Measurements from ENCODE around the gene GNAO1.

Gene GNAO1

DNA sequence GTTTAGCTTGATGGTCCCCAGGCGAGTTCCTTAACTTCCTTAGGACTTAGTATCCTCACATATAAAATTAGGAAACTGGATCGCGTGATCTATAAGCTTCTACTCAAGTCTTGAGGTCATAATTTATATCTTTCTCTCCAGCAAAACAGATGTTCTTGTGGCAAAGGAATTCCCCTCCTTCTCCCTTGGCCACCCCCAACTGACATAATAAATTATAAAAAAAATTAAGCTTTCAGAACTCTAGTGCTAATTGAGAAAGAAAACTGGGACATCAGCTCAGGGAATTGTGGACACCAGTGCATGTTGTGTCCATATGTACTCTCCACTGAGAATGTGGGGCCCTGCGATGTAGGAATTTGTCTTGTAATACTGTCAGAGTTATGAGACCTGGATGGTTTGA is 13.5 kb downstream of the GNAO1 start:
- no peaks in the 10 kb centered on the region for H3K36me3 ChIP-seq (ENCODE audit: control insufficient read depth in 2 of 2, insufficient read depth in 1 of 2, low read length in 2 of 2)
- CTCF ChIA-PET = interaction anchor here (0.7 to 0.9 kb wide), 4 partner anchors 114 to 688 kb away, joined by 3 to 4 read pairs (median 3); no protein-coding TSS in a partner anchor
- POLR2A ChIA-PET = no interaction called here

More for the DNA sequence above, 13.5 kb downstream of the GNAO1 start:
- H3K27ac ChIP-seq (ENCODE audit: extremely low read depth, low read depth, low read length) = no peak overlapping the region
- TF ChIP-seq HOXC10 (CRISPR knock-in tag; IDR thresholded peaks at IDR 0.05) (no peak), ZNF660 (tag by site-specific recombination; IDR thresholded peaks at IDR 0.05) (no peak), ZBTB48 (tag by site-specific recombination; IDR thresholded peaks at IDR 0.05) (no peak), ZNF843 (tag by site-specific recombination; IDR thresholded peaks at IDR 0.05) (no peak), ZBTB10 (tag by site-specific recombination; IDR thresholded peaks at IDR 0.05) (no peak), ZNF791 (tag by site-specific recombination; IDR thresholded peaks at IDR 0.05) (no peak), ZNF530 (tag by site-specific recombination; IDR thresholded peaks at IDR 0.05; ENCODE audit: low read depth) (no peak), ZBTB20 (tag by site-specific recombination; IDR thresholded peaks at IDR 0.05) (no peak), KLF9 (tag by site-specific recombination; IDR thresholded peaks at IDR 0.05; ENCODE audit: low read depth) (no peak), AEBP2 (tag by site-specific recombination; IDR thresholded peaks at IDR 0.05; ENCODE audit: borderline replicate concordance) (no peak)
- TF ChIP-seq, protein P1, sequence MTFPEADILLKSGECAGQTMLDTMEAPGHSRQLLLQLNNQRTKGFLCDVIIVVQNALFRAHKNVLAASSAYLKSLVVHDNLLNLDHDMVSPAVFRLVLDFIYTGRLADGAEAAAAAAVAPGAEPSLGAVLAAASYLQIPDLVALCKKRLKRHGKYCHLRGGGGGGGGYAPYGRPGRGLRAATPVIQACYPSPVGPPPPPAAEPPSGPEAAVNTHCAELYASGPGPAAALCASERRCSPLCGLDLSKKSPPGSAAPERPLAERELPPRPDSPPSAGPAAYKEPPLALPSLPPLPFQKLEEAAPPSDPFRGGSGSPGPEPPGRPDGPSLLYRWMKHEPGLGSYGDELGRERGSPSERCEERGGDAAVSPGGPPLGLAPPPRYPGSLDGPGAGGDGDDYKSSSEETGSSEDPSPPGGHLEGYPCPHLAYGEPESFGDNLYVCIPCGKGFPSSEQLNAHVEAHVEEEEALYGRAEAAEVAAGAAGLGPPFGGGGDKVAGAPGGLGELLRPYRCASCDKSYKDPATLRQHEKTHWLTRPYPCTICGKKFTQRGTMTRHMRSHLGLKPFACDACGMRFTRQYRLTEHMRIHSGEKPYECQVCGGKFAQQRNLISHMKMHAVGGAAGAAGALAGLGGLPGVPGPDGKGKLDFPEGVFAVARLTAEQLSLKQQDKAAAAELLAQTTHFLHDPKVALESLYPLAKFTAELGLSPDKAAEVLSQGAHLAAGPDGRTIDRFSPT (tag by site-specific recombination; IDR thresholded peaks at IDR 0.05) = no peak
- TF ChIP-seq, protein P2, sequence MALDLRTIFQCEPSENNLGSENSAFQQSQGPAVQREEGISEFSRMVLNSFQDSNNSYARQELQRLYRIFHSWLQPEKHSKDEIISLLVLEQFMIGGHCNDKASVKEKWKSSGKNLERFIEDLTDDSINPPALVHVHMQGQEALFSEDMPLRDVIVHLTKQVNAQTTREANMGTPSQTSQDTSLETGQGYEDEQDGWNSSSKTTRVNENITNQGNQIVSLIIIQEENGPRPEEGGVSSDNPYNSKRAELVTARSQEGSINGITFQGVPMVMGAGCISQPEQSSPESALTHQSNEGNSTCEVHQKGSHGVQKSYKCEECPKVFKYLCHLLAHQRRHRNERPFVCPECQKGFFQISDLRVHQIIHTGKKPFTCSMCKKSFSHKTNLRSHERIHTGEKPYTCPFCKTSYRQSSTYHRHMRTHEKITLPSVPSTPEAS (tag by site-specific recombination; IDR thresholded peaks at IDR 0.05) = no peak
- TF ChIP-seq, protein P3, sequence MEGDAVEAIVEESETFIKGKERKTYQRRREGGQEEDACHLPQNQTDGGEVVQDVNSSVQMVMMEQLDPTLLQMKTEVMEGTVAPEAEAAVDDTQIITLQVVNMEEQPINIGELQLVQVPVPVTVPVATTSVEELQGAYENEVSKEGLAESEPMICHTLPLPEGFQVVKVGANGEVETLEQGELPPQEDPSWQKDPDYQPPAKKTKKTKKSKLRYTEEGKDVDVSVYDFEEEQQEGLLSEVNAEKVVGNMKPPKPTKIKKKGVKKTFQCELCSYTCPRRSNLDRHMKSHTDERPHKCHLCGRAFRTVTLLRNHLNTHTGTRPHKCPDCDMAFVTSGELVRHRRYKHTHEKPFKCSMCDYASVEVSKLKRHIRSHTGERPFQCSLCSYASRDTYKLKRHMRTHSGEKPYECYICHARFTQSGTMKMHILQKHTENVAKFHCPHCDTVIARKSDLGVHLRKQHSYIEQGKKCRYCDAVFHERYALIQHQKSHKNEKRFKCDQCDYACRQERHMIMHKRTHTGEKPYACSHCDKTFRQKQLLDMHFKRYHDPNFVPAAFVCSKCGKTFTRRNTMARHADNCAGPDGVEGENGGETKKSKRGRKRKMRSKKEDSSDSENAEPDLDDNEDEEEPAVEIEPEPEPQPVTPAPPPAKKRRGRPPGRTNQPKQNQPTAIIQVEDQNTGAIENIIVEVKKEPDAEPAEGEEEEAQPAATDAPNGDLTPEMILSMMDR (tag by site-specific recombination; IDR thresholded peaks at IDR 0.05) = no peak
- no peaks in the 10 kb centered on the region for H3K9me3 ChIP-seq (ENCODE audit: control insufficient read depth, insufficient read depth, low read depth, low read length)
- no peak overlapping the region for H3K4me3 ChIP-seq (ENCODE audit: low read depth, low read length)
- H3K4me1 ChIP-seq (ENCODE audit: control insufficient read depth, insufficient read depth, low read length) = no peaks in the 10 kb centered on the region

Data from HEK293 (cell line).